Heart left ventricle (tissue), 16 donors: ENCODE measurements around the gene FAAP20. TPM values are rescaled to one million over a fixed set of nuclear protein-coding genes. Genes with fewer than 3 reads are reported as not detected.

ENCODE experiments used
- ATAC-seq, 4 donors: fragments of 200-7000 bp; cut with Tn5 transposase; one replicate each; pipeline ENCODE4 v1.9.1; 2020 to 2022; ENCODE audit warnings: moderate library complexity in 4 of 4, mild to moderate bottlenecking in 3 of 4, moderate number of reproducible peaks in 1 of 4
- DNase-seq, 5 donors: peaks; one replicate each; pipeline ENCODE4 v3.0.0-alpha.2; 2020
- H3K27ac ChIP-seq, 12 donors: fragments of 200-600 bp; sonication (generic) in 4 of 12; one replicate each; pipeline versions ENCODE4 v1.5.0 to v1.8.0; 2016 to 2022; ENCODE audit warnings: mild to moderate bottlenecking in 2 of 12
- H3K27me3 ChIP-seq, 9 donors: fragments of 200-600 bp; sonication (generic) in 2 of 9; one replicate each; pipeline versions ENCODE4 v1.5.1 to v1.8.0; 2016 to 2022; ENCODE audit warnings: mild to moderate bottlenecking in 3 of 9
- H3K36me3 ChIP-seq, 9 donors: fragments of 200-600 bp; sonication (generic) in 2 of 9; one replicate each; pipeline versions ENCODE4 v1.5.0 to v1.8.0; 2018 to 2022; ENCODE audit warnings: mild to moderate bottlenecking in 2 of 9
- H3K4me1 ChIP-seq, 12 donors: fragments of 200-600 bp; sonication (generic) in 4 of 12; one replicate each; pipeline versions ENCODE4 v1.5.0 to v1.8.0; 2016 to 2022; ENCODE audit warnings: mild to moderate bottlenecking in 3 of 12
- H3K4me3 ChIP-seq, 12 donors: fragments of 200-600 bp; sonication (generic) in 4 of 12; one replicate each; pipeline versions ENCODE4 v1.5.0 to v1.8.0; 2017 to 2022; ENCODE audit warnings: mild to moderate bottlenecking in 9 of 12, moderate library complexity in 4 of 12
- H3K9me3 ChIP-seq, 12 donors: fragments of 200-600 bp; sonication (generic) in 4 of 12; one replicate each; pipeline versions ENCODE4 v1.5.0 to v1.8.0; 2016 to 2022; ENCODE audit warnings: mild to moderate bottlenecking in 1 of 12
- CTCF ChIP-seq, 12 donors: fragments of 200-600 bp; sonication (generic) in 4 of 12; IDR thresholded peaks; one replicate each; pipeline versions ENCODE4 v1.5.0 to v1.8.0; 2018 to 2022; ENCODE audit warnings: antibody characterized with exemption in 12 of 12, mild to moderate bottlenecking in 5 of 12
- POLR2A ChIP-seq, 2 donors: fragments of 450-650 bp; IDR thresholded peaks; one replicate each; pipeline ENCODE4 v1.6.1; 2017; ENCODE audit warnings: antibody characterized with exemption in 2 of 2, mild to moderate bottlenecking in 2 of 2, moderate library complexity in 2 of 2
- WGBS, 4 donors: extraction: QIAGEN DNeasy Blood & Tissue Kit in 2 of 4; methylation state at CpG; one replicate each; pipeline versions ENCODE4 v1.1.5 to v1.1.7; 2013 to 2018; 5-methylcytosine and 5-hydroxymethylcytosine counted together
- intact Hi-C, 10 donors: fragments of 100-400 bp; cut with DNase I; formaldehyde crosslinking; loops; one replicate each; pipeline versions ENCODE4 v1.11.1 to v1.14.2; 2022
- polyA plus RNA-seq, 2 donors: library from polyadenylated mRNA; stranded (reverse); fragments of 200-250 nt; gene quantifications; one replicate each; pipeline ENCODE4 v1.2.3, GENCODE V29; 2013
- total RNA-seq, 9 donors: library from RNA; depleted of rRNA in 2 of 9; stranded (reverse); fragments of >200 nt in 2 of 9; fragmentation: NEBNext Ultra II Directional in 3 of 9; extraction: Animal tissue kit (Norgen Biotek cat#: 25700) in 3 of 9; gene quantifications; one replicate each; pipeline versions ENCODE4 v1.1.0 to v1.2.4, GENCODE V29; 2016 to 2023
- donor health status: ischemic (EF 13 %, LVEDD 7.1; RV severe dilation, severe dysfunction).
- donor health status: healthy with polysubstance abuse.
- donor health status: DM: no; HTN: yes; CAD: no.
- donor health status: DM: no; HTN: no; CAD: no.
- donor health status: ischemic (EF 25% LVEDD 6.9; RV normal size, moderate dysfunction).
- donor health status: ischemic (EF 25% LVEDD 5.7; RV mildly dilated, moderate dysfunction).
- donor health status: healthy.
- donor health status: DM: yes; HTN: yes; CAD: no.
- donor health status: ischemic (EF 35%, LVEDD 5.7; RV mildly dilated, moderate dysfunction).
- donor health status: nonischemic (EF 11% LVEDD 7.7; RV severe dilation, severe dysfunction).
- donor health status: DM: yes; HTN: yes; CAD: no.
- donor health status: PGD.
- donor health status: ischemic (EF 29% LVEDD 5.4; RV normal size, mild dysfunction).
- donor health status: nonischemic (EF 23%, LVEDD 6.1; RV moderate dilation, normal function).

Gene FAAP20
- total and polyA plus RNA-seq, 11 donors: 20.9 to 61.3 (median 36.6) TPM

GRCh38 chr1:2159124-2159523 lies 35.4 kb downstream of the FAAP20 start:
- 93 to 96% (median 94%) methylated on average over 15 to 18 of the region's 18 CpGs for WGBS, 4 donors

GRCh38 chr1:2158272-2158671 lies 36.3 kb downstream of the FAAP20 start:
- H3K4me3 ChIP-seq: no peak overlapping the region
- TF ChIP-seq POLR2A (IDR thresholded peaks at IDR 0.05) (no peak), CTCF (IDR thresholded peaks at IDR 0.05) (no peak)
- no peaks in the 10 kb centered on the region for H3K27me3 ChIP-seq
- 65 to 76% (median 71%) methylated on average over 16 of the region's 16 CpGs for WGBS, 4 donors
- H3K27ac ChIP-seq: peak overlapping the region in 3 of 12 donors; percentile 19 to 43 (median 24)
- H3K9me3 ChIP-seq: no peaks in the 10 kb centered on the region
- DNase-seq (no peak), ATAC-seq (peak in 1 of 4 donors; percentile 31)
- H3K36me3 ChIP-seq: no peaks in the 10 kb centered on the region
- intact Hi-C loops: no loop called here
- peaks cover 0 to 9% (median 0%) of the 10 kb centered on the region in 12 donors for H3K4me1 ChIP-seq

More at GRCh38 chr1:2159124-2159523, 35.4 kb downstream of the FAAP20 start:
- intact Hi-C loops: no loop called here
- Histone ChIP-seq H3K4me3 (no peak overlapping the region), H3K36me3 (no peaks in the 10 kb centered on the region), H3K27me3 (no peaks in the 10 kb centered on the region), H3K4me1 (peaks cover 0 to 9% (median 0%) of the 10 kb centered on the region in 12 donors), H3K9me3 (no peaks in the 10 kb centered on the region), H3K27ac (no peak overlapping the region)
- DNase-seq (no peak), ATAC-seq (no peak)
- no peak for TF ChIP-seq CTCF (IDR thresholded peaks at IDR 0.05)
- TF ChIP-seq POLR2A (IDR thresholded peaks at IDR 0.05): no peak

GRCh38 chr1:2157856-2158255 lies 36.7 kb downstream of the FAAP20 start:
- Histone ChIP-seq H3K9me3 (no peaks in the 10 kb centered on the region), H3K27ac (peak overlapping the region in 3 of 12 donors; percentile 19 to 43 (median 24)), H3K27me3 (no peaks in the 10 kb centered on the region), H3K36me3 (no peaks in the 10 kb centered on the region), H3K4me1 (peaks cover 0 to 9% (median 0%) of the 10 kb centered on the region in 12 donors), H3K4me3 (no peak overlapping the region)
- intact Hi-C loops: no loop called here
- ATAC-seq (no peak), DNase-seq (no peak)
- 84 to 96% (median 92%) methylated on average over 18 to 19 of the region's 19 CpGs for WGBS, 4 donors
- no peak for TF ChIP-seq POLR2A (IDR thresholded peaks at IDR 0.05)
- TF ChIP-seq CTCF (IDR thresholded peaks at IDR 0.05): no peak

GRCh38 chr1:2156866-2157265 lies 37.7 kb downstream of the FAAP20 start:
- no peaks in the 10 kb centered on the region for H3K36me3 ChIP-seq
- H3K9me3 ChIP-seq: no peaks in the 10 kb centered on the region
- 84 to 93% (median 89%) methylated on average over 9 of the region's 9 CpGs for WGBS, 4 donors
- intact Hi-C loops: no loop called here
- no peak overlapping the region for H3K4me3 ChIP-seq
- peaks cover 0 to 9% (median 0%) of the 10 kb centered on the region in 12 donors for H3K4me1 ChIP-seq
- DNase-seq (no peak), ATAC-seq (no peak)
- no peak overlapping the region for H3K27ac ChIP-seq
- no peaks in the 10 kb centered on the region for H3K27me3 ChIP-seq
- TF ChIP-seq CTCF (IDR thresholded peaks at IDR 0.05): no peak
